HT-29 (cell line): ENCODE measurements around the gene SLC26A4. TPM values are rescaled to one million over a fixed set of nuclear protein-coding genes. Genes with fewer than 3 reads are reported as not detected.

Experiments used
- DNase-seq: peaks from one replicate; pipeline ENCODE4 v3.0.0-alpha.2; 2015; ENCODE audit warnings: low spot score
- small RNA-seq: library from RNA; depleted of rRNA; stranded (forward); fragments of <200 nt; gene quantifications from one replicate; pipeline ENCODE3, GENCODE V24; 2014
- total RNA-seq: library from RNA; depleted of rRNA; stranded (reverse); fragments of >200 nt; shearing (Covaris generic); gene quantifications from 2 replicates; pipeline ENCODE4 v1.2.3, GENCODE V29; 2014; rRNA removed

The SLC26A4 gene
- total RNA-seq, 1 experiment from 2014 or later = not detected

DNA sequence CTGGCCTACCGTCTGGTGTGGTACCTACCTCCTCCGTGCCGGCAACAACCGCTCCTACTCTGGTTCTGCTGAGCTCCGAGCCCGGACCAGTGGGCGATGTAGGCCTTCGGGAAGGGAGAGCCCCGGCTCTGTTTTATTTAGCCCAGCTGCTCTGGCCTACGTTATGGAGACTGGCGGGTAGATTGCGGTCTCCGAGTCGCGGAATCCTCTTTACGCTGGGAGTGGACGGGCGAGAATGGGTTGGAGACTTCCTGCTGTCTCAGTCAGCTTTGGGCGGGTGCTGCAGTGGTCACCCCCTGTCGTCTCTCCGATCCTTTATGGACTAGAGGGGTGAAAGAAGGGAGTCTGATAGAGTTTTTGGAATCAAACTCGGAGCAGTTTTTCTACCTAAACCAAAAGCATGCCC, 83.7 kb downstream of the SLC26A4 start:
- no peak for DNase-seq

GRCh38 chr7:107746006-107746405, 85.4 kb downstream of the SLC26A4 start:
- DNase-seq = no peak

- DNase-seq = no peak
Observed at GRCh38 chr7:107751113-107751512, 90.5 kb downstream of the SLC26A4 start.

DNA sequence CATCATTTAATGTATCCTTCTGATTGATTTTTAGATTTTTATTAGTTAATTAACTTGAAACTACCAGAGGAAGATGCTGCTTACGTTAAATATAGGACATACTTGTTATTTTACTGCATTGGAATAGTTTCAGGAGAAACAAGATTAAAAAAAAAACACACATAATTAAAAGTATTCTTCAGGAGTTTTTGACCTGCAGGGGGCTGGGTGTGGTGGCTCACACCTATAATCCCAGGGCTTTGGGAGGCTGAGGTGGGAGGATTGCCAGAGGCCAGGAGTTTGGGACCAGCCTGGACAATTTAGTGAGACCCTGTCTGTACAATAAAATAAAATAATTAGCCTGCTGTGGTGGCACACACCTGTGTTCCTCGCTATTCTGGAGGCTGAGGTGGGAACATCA, 94.0 kb downstream of the SLC26A4 start:
- no peak for DNase-seq

DNA sequence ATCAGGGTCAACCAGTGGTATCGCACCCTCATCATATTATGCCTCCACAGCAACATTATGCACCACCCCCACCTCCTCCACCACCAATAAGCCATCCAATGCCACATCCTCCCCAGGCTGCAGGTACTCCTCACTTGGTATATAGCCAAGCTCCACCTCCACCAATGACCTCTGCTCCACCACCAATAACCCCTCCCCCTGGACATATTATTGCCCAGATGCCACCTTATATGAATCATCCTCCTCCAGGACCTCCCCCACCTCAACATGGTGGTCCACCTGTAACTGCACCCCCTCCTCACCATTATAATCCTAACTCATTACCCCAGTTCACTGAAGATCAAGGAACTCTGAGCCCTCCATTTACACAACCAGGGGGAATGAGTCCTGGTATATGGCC, 98.0 kb downstream of the SLC26A4 start:
- DNase-seq = no peak

DNA sequence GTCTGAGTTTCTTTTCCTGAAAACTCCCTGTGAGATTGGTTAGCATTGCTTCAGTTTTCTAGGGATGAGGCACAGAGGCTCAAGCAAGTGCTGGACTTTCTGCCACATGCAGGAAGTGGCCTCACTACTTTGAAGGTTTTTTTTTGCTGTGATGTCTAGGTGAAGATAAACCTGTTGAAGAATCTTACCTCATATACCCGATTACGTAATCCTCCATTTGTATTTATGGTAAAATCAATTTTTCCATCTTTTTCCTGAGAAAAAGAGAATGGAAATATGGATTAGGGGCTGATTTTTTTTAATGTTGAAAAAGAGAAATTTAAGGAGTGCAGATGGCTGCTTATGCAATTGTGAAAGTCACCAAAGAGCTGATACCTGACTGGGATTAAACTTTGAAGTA, 106.8 kb downstream of the SLC26A4 start:
- no peak for DNase-seq

Small RNAs within 50 kb of the gene (small RNA-seq; reads per million reads assigned to genes)
- not detected for gene BANF1P5

Other genes with a start within 250 kb of the SLC26A4 start
- not detected in 2 replicates for gene GPR22, start 190.8 kb upstream of the SLC26A4 start, total RNA-seq
- gene COG5, start 96.9 kb upstream of the SLC26A4 start, total RNA-seq = 49.6 and 58.0 TPM in 2 replicates
- gene DUS4L, start 96.9 kb upstream of the SLC26A4 start, total RNA-seq = 8.8 and 13.3 TPM in 2 replicates
- 8.6 and 13.9 TPM in 2 replicates for gene BCAP29, start 80.6 kb upstream of the SLC26A4 start, total RNA-seq
- 13.1 and 14.3 TPM in 2 replicates for gene CBLL1, start 83.3 kb downstream of the SLC26A4 start, total RNA-seq
- not detected in 2 replicates for gene SLC26A3, start 142.4 kb downstream of the SLC26A4 start, total RNA-seq
- gene DLD, start 230.4 kb downstream of the SLC26A4 start, total RNA-seq = 32.8 and 36.0 TPM in 2 replicates